SK-N-SH treated with all-trans-retinoic acid at 6 μM for 48 hours (cell line): ENCODE results near the gene WBP1L.

Experiments
- ATAC-seq: fragments of 200-7000 bp; cut with Tn5 transposase; 3 replicates; pipeline ENCODE4 v1.9.1; 2020; ENCODE audit warnings: mild to moderate bottlenecking, moderate library complexity
- ARNTL ChIP-seq: fragments of 450-650 bp; formaldehyde crosslinking; IDR thresholded peaks from 2 replicates; pipeline ENCODE4 v1.5.0; 2020; ENCODE audit warnings: low read depth, mild to moderate bottlenecking, moderate library complexity, borderline replicate concordance
- CSDC2 ChIP-seq: fragments of 250-450 bp; sonication (Bioruptor Pico); IDR thresholded peaks from 2 replicates; pipeline ENCODE4 v1.5.0; 2020; ENCODE audit warnings: mild to moderate bottlenecking, moderate library complexity
- ESRRG ChIP-seq: fragments of 250-450 bp; sonication (Bioruptor Pico); IDR thresholded peaks from 2 replicates; pipeline ENCODE4 v1.6.1; 2021; ENCODE audit warnings: mild to moderate bottlenecking
- ISL1 ChIP-seq: fragments of 250-450 bp; sonication (Bioruptor Pico); IDR thresholded peaks from 2 replicates; pipeline ENCODE4 v2.1.2; 2022; ENCODE audit warnings: mild to moderate bottlenecking, moderate library complexity
- OSR1 ChIP-seq: fragments of 250-450 bp; sonication (Bioruptor Pico); IDR thresholded peaks from 2 replicates; pipeline ENCODE4 v1.8.0; 2022; ENCODE audit warnings: moderate library complexity, mild to moderate bottlenecking, inconsistent platforms
- PPARA ChIP-seq: fragments of 250-450 bp; sonication (Bioruptor Pico); IDR thresholded peaks from 2 replicates; pipeline ENCODE4 v1.5.0; 2020; ENCODE audit warnings: mild to moderate bottlenecking, borderline replicate concordance
- TCF4 ChIP-seq: fragments of 250-450 bp; sonication (Bioruptor Pico); IDR thresholded peaks from 2 replicates; pipeline ENCODE4 v1.8.0; 2021; ENCODE audit warnings: mild to moderate bottlenecking, moderate library complexity, borderline replicate concordance
- TOX ChIP-seq: fragments of 250-450 bp; sonication (Bioruptor Pico); IDR thresholded peaks from 2 replicates; pipeline ENCODE4 v1.8.0; 2021; ENCODE audit warnings: mild to moderate bottlenecking, moderate library complexity, borderline replicate concordance
- ZC3H10 ChIP-seq: fragments of 250-450 bp; sonication (Bioruptor Pico); IDR thresholded peaks from 2 replicates; pipeline ENCODE4 v1.5.1; 2021; ENCODE audit warnings: mild to moderate bottlenecking, moderate library complexity
- ZFP3 ChIP-seq: fragments of 250-450 bp; sonication (Bioruptor Pico); IDR thresholded peaks from 2 replicates; pipeline ENCODE4 v1.5.0; 2020; ENCODE audit warnings: mild to moderate bottlenecking, moderate library complexity
- ZFP30 ChIP-seq: fragments of 450-650 bp; formaldehyde crosslinking; IDR thresholded peaks from 2 replicates; pipeline ENCODE4 v1.5.0; 2022; ENCODE audit warnings: mild to moderate bottlenecking, moderate library complexity
- ZNF565 ChIP-seq: fragments of 450-650 bp; formaldehyde crosslinking; conservative IDR thresholded peaks from 2 replicates; pipeline ENCODE4 v1.5.0; 2020; ENCODE audit warnings: low read depth, mild to moderate bottlenecking, moderate library complexity
- ZNF70 ChIP-seq: fragments of 450-650 bp; formaldehyde crosslinking; IDR thresholded peaks from 2 replicates; pipeline ENCODE4 v1.5.0; 2020; ENCODE audit warnings: mild to moderate bottlenecking, moderate library complexity
- TF ChIP-seq, protein P1 (sequence below): fragments of 250-450 bp; sonication (Bioruptor Pico); IDR thresholded peaks from 2 replicates; pipeline ENCODE4 v1.8.0; 2020; ENCODE audit warnings: mild to moderate bottlenecking, moderate library complexity, borderline replicate concordance
- TF ChIP-seq, protein P2 (sequence below): fragments of 250-450 bp; sonication (Bioruptor Pico); IDR thresholded peaks from 2 replicates; pipeline ENCODE4 v1.5.1; 2021; ENCODE audit warnings: mild to moderate bottlenecking, moderate library complexity
- TF ChIP-seq, protein P3 (sequence below): fragments of 250-450 bp; sonication (Bioruptor Pico); IDR thresholded peaks from 2 replicates; pipeline ENCODE4 v1.5.0; 2020; ENCODE audit warnings: mild to moderate bottlenecking, moderate library complexity
- TF ChIP-seq, protein P4 (sequence below): fragments of 250-450 bp; sonication (Bioruptor Pico); IDR thresholded peaks from 2 replicates; pipeline ENCODE4 v1.8.0; 2021; ENCODE audit warnings: low read depth, mild to moderate bottlenecking, moderate library complexity, borderline replicate concordance

Gene WBP1L

DNA sequence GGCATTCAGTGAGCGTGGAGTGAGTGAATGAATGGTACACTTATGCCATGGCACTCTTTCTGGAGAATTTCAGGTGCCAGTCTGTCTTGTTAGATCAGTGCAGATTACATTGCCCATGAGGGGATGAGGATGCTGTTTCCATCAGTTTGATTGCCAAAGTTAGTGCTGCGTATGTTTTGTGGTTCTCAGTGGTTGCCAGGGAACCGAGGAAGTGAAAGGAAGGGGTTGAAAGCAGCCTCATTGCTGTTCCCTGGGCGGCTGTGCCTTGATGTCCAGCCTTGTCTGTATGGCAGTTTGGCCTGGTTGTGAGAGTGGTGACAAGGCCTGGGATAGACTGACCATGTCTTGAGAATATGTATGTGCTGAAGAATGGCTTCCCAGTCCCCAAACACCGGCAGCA is 30.2 kb downstream of the WBP1L start:
- TF ChIP-seq OSR1 (no peak), ZFP30 (no peak)
- TF ChIP-seq, all 23 proteins: peak for 0
- no peak for ATAC-seq

DNA sequence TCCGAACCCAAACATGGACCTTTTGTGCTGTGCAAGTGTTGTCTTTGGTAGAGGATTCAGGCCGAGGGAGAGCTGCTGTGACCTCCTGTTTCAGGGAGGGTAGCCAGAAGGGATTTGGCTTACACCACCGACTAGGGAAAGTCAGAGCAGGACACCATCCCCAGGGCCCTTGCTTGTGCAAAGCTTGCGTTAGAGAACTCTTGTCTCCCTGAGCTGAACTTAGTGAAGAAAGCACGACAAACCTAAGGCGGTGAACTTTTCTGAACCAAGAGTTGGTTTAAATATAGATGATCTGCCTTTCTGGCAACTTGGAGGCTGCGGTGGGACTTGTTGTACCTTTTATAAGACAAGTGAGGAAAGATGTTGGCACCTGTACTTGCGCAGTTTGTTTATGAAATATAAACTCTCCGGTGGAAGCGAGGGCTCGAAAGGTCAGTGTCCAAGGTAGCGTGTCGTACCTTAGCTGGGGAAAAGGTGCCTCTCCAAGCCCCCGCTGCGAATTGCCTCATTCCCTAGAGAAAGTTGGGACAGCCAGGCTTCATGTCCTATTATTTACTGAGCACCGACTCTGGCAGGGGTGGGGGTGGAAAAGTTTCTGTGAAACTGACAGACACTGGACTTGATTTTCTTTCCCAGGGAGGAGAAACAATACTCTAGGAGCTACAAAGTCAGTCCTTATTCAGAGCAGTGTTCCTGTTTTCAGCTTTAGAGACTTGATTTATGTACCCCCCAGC is 31.6 kb downstream of the WBP1L start:
- TF ChIP-seq ARNTL (no peak), ZFP30 (no peak), TCF4 (CRISPR knock-in tag) (no peak)
- ATAC-seq: peak; percentile 4

DNA sequence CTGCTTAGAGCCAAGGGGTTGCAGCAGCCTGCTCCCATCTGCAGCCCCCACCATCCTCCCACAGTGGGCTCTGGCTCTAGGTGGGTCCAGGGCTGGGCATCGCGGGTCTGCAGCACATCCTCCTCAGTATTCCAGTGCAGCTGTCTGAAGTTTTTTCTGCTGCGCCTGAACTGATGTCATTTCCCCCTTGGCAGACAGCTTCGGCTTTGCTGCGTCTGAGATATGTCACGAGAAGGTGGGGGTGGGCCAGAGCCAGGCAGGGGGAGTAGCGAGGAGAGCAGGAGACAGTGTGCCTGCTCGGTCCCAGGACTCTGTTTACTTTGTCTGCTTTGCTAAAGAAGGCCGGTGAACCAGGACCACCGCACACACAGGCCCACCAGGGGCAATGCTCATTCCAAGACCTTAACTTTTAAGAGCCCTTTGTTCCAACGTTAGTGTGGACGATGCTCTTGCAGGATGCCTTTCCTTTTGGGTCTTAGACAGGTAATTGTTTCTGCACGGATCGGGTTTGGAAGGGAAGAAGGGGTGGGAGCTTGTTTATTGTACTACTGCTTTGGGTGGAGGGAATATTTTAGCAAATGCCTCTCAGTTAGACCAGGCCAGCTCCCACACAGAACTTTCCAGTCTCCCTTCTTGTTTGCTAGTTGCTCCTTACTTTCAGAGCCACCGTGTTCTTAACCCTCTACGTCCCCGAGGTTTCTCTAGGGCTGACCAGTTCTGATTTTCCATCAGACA is 32.4 kb downstream of the WBP1L start:
- peak; percentile 76 for ATAC-seq

DNA sequence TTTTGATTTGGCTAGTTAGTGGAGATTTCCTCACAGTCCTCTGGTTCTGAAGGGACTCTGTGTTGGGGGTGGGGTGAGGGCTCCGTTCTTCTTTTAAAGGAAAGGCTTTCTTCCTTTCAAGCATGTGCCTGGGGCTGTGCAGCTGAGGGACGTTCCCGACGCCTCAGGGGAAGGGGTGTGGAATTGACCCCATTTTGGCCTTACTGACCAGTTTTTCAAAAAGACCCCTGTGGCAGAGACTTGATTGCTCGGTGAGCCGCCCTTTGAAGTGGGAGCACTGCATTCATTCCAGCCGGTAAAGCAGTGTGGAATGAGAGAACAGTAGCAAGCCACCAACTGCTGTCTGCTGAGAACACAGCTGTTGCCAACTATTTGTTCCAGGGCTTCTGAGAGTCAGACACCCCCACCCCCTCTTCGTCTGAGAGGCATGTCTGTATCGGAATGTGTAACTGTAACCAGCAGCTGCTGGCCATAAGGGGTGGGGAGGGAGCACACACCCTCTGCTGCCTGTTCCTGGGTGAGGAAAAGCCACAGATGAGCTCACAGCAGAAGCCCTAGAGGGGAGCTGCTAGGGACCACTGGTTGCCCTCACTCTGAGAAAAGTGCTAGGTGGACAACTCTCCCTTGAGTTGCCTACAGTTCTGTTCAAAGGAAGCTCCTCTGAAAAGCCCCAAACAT is 33.2 kb downstream of the WBP1L start:
- peak; percentile 18; the same call in 1 of the 2 replicates for TF ChIP-seq ISL1 (CRISPR knock-in tag)
- TF ChIP-seq ESRRG (CRISPR knock-in tag): no peak
- TF ChIP-seq, protein P1, sequence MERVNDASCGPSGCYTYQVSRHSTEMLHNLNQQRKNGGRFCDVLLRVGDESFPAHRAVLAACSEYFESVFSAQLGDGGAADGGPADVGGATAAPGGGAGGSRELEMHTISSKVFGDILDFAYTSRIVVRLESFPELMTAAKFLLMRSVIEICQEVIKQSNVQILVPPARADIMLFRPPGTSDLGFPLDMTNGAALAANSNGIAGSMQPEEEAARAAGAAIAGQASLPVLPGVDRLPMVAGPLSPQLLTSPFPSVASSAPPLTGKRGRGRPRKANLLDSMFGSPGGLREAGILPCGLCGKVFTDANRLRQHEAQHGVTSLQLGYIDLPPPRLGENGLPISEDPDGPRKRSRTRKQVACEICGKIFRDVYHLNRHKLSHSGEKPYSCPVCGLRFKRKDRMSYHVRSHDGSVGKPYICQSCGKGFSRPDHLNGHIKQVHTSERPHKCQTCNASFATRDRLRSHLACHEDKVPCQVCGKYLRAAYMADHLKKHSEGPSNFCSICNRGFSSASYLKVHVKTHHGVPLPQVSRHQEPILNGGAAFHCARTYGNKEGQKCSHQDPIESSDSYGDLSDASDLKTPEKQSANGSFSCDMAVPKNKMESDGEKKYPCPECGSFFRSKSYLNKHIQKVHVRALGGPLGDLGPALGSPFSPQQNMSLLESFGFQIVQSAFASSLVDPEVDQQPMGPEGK (CRISPR knock-in tag): no peak
- TF ChIP-seq TCF4 (CRISPR knock-in tag): 0 out of 2 replicates have a peak, but pooled peaks have one; percentile 53
- ATAC-seq: peak; percentile 92

More for the DNA sequence above, 32.4 kb downstream of the WBP1L start:
- TF ChIP-seq ARNTL (no peak), PPARA (CRISPR knock-in tag) (no peak), ISL1 (CRISPR knock-in tag) (no peak; the same call in 1 of the 2 replicates), ZC3H10 (CRISPR knock-in tag) (no peak), ZFP30 (no peak), ZNF565 (CRISPR knock-in tag) (no peak), ZFP3 (no peak), ESRRG (CRISPR knock-in tag) (no peak), ZNF70 (CRISPR knock-in tag) (no peak), TOX (CRISPR knock-in tag) (no peak), CSDC2 (CRISPR knock-in tag) (no peak)
- TF ChIP-seq, protein P2, sequence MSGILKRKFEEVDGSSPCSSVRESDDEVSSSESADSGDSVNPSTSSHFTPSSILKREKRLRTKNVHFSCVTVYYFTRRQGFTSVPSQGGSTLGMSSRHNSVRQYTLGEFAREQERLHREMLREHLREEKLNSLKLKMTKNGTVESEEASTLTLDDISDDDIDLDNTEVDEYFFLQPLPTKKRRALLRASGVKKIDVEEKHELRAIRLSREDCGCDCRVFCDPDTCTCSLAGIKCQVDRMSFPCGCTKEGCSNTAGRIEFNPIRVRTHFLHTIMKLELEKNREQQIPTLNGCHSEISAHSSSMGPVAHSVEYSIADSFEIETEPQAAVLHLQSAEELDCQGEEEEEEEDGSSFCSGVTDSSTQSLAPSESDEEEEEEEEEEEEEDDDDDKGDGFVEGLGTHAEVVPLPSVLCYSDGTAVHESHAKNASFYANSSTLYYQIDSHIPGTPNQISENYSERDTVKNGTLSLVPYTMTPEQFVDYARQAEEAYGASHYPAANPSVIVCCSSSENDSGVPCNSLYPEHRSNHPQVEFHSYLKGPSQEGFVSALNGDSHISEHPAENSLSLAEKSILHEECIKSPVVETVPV: no peak
- TF ChIP-seq, protein P1 (CRISPR knock-in tag): no peak
- TF ChIP-seq, protein P3, sequence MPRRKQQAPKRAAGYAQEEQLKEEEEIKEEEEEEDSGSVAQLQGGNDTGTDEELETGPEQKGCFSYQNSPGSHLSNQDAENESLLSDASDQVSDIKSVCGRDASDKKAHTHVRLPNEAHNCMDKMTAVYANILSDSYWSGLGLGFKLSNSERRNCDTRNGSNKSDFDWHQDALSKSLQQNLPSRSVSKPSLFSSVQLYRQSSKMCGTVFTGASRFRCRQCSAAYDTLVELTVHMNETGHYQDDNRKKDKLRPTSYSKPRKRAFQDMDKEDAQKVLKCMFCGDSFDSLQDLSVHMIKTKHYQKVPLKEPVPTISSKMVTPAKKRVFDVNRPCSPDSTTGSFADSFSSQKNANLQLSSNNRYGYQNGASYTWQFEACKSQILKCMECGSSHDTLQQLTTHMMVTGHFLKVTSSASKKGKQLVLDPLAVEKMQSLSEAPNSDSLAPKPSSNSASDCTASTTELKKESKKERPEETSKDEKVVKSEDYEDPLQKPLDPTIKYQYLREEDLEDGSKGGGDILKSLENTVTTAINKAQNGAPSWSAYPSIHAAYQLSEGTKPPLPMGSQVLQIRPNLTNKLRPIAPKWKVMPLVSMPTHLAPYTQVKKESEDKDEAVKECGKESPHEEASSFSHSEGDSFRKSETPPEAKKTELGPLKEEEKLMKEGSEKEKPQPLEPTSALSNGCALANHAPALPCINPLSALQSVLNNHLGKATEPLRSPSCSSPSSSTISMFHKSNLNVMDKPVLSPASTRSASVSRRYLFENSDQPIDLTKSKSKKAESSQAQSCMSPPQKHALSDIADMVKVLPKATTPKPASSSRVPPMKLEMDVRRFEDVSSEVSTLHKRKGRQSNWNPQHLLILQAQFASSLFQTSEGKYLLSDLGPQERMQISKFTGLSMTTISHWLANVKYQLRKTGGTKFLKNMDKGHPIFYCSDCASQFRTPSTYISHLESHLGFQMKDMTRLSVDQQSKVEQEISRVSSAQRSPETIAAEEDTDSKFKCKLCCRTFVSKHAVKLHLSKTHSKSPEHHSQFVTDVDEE (CRISPR knock-in tag): no peak
- TF ChIP-seq, protein P4, sequence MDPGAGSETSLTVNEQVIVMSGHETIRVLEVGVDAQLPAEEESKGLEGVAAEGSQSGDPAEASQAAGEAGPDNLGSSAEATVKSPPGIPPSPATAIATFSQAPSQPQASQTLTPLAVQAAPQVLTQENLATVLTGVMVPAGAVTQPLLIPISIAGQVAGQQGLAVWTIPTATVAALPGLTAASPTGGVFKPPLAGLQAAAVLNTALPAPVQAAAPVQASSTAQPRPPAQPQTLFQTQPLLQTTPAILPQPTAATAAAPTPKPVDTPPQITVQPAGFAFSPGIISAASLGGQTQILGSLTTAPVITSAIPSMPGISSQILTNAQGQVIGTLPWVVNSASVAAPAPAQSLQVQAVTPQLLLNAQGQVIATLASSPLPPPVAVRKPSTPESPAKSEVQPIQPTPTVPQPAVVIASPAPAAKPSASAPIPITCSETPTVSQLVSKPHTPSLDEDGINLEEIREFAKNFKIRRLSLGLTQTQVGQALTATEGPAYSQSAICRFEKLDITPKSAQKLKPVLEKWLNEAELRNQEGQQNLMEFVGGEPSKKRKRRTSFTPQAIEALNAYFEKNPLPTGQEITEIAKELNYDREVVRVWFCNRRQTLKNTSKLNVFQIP (CRISPR knock-in tag): no peak
